Thyroid gland (tissue), 4 donors: Measurements from ENCODE around the gene PSRC1.

ENCODE experiments used
- POLR2A ChIP-seq, 2 donors: fragments of 450-650 bp; IDR thresholded peaks; one replicate each; pipeline ENCODE4 v1.6.1; 2017; ENCODE audit warnings: antibody characterized with exemption in 2 of 2, mild to moderate bottlenecking in 2 of 2, moderate library complexity in 1 of 2
- TF ChIP-seq, protein P1 (sequence below), 6 experiments: fragments of 200-600 bp in 3 of 6; fragments of 450-650 bp in 3 of 6; sonication (generic) in 3 of 6; IDR thresholded peaks; one replicate each; pipeline ENCODE4 v1.5.1; 2016 to 2019; ENCODE audit warnings: antibody characterized with exemption in 6 of 6, mild to moderate bottlenecking in 2 of 6, inconsistent platforms in 1 of 6, moderate library complexity in 1 of 6

DNA sequence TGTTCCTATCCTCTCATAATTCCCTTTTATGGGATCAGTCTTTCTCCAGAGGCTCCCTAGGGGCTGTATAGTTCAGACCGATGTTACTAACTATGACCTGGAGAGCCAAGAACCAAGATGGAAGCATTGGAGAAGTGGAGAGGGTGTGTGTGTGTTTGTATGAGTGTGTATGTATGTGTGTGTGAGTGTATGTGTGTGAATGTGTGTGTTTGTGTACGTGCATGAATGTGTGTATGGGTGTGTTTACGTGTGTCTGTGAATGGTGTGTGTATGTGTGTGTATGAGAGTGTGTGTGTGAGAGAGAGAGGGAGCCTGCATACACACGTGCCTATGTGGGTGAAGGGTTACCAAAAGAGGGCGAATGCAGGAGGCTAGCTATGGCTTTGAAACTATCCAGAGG, 18.9 kb upstream of the PSRC1 start:
- TF ChIP-seq, protein P1, sequence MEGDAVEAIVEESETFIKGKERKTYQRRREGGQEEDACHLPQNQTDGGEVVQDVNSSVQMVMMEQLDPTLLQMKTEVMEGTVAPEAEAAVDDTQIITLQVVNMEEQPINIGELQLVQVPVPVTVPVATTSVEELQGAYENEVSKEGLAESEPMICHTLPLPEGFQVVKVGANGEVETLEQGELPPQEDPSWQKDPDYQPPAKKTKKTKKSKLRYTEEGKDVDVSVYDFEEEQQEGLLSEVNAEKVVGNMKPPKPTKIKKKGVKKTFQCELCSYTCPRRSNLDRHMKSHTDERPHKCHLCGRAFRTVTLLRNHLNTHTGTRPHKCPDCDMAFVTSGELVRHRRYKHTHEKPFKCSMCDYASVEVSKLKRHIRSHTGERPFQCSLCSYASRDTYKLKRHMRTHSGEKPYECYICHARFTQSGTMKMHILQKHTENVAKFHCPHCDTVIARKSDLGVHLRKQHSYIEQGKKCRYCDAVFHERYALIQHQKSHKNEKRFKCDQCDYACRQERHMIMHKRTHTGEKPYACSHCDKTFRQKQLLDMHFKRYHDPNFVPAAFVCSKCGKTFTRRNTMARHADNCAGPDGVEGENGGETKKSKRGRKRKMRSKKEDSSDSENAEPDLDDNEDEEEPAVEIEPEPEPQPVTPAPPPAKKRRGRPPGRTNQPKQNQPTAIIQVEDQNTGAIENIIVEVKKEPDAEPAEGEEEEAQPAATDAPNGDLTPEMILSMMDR (IDR thresholded peaks at IDR 0.05): no peak
- no peak for TF ChIP-seq POLR2A (IDR thresholded peaks at IDR 0.05)
